Amniotic stem cell (primary cell): ENCODE data around the gene MDH1.

Experiments
- DNase-seq: peaks from one replicate; lab custom pipeline; 2025; lab: John Stamatoyannopoulos, UW

The MDH1 gene

DNA sequence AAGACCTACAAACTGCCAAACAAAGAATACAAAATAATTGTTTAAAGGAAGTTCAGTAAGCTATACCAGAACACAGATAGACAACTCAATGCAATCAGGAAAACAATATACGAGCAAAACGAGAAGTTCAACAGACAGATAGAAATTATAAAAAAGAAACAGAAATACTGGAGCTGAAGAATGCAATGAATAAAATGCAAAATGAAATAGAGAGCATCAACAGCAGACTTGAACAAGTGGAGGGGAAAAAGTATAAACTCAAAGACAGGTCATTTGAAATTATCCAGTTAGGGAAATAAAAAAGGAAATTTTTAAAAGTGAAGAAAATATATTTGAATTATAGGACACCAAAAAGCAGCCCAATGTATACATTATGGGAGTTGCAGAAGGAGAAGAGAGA, 43.6 kb downstream of the MDH1 start:
- no peak for DNase-seq

DNA sequence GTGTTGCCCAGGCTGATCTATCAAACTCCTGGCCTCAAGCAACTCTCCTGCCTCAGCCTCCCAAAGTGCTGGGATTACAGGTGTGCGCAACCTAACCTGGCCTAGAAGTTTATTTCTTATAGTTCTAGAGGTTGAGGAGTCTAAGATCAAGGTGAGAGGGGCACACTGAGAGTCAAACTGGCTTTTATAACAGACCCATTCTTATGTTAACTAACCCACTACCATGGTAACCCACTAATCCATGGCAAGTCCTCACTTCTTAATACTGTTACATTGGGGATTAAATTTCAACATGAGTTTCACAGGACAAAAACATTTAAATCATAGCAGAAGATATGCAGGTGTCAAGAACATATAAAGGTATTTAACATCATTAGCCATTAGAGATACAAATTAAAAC, 50.6 kb downstream of the MDH1 start:
- DNase-seq: no peak

DNA sequence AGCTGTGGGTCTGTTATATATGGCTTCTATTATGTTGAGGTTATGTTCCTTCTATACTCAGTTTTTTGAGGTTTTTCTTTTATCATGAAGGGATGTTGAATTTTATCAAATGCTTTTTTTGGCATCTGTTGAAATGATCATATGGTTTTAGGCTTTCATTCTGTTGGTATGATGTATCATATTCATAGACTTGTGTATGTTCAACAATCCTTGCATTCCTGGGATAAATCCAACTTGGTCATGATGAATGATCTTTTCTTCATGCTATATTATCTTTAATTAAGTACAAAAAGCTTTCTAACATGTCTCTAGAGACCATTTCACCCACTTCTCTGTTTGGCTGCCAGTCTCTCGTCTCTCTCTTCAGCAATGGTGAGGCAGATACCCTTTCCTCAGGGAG, 54.2 kb downstream of the MDH1 start:
- no peak for DNase-seq

DNA sequence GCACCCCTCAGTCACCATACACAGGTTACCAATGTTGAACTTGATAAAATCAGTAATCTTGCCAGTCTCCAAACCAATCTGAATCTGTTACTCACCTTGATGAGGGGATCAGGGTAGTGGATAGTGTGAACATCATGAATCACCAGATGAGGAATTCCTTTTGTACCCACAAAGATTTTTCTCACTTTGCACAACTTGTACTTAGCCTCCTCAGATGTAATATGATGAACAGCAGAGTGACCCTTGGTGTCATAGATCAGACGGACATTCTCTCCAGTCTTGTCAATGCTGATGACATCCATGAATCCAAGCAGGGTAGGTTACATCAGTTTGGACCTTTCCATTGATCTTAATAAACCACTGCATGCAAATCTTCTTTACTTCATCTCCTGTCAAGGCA, 54.7 kb downstream of the MDH1 start:
- no peak for DNase-seq

DNA sequence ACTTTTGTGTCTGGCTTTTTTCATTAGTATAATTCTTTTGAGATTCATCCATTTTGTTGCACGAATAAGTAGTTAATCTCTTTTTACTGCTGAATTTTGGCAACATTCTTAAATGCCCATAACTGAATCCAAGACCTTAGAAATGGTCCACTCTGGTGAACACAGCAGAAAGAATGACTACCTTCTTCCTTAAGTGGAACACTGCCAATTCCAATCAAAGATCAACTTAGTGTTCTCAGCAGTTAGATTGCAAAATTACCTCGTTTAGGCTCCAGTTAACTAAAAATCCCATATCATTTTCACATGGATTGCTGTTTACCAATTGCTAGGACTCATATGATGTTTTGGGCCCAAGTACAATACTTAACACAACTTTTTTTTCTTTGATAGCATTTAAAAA, 59.9 kb downstream of the MDH1 start:
- no peak for DNase-seq

DNA sequence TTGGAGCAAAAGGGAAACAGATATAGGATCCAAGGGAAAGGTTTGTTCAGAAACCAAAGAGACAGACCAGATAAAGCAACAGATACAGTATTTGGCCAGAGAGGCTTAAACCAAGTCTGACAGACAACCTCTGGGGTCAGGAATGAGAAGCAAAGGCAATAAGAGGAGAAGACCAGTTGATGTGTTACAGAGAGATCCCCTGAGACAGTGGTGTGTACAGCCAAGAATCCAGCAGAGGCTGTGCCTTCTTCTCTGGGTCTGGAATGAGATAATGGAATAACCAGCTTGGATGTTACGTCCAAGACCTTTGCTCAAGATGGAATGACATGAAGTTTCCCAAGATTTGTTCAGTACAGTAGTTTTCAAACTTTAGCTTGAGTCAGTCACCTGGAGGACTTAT, 61.1 kb downstream of the MDH1 start:
- no peak for DNase-seq

DNA sequence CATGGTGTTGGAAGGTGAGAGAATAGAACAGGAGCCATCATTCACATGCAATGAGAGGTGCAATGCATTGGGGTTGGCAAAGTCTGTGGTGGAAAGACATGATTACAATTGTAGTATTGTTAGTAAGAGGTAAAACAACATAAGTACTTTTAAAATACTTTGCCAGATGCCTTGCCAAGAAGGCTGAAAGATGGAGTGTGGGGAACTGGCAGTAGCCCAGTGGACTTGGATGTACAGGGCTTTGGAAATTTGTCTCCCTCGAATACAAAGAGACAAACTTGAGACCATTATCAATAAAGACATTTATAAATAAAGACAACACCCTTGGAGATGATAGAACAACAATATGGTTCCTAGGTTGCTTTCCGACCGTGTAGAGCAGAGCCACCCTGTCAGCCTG, 62.0 kb downstream of the MDH1 start:
- no peak for DNase-seq

DNA sequence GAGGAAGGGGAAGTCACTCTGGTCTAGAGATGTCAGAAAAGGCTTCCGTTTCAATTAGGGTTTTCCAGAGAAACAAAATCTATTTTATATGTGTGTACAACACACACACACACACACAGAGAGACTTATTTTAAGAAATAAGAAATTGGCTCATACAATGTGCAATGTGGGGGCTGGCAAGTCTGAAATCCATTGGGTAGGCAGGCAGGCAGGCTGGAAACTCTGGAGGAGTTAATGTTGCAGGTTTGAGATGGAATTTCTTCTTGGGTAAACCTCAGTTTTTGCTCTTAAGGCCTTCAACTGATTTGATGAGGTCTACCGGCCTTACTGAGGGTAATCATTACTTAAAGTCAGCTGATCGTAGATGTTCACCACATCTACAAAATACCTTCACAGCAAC, 62.6 kb downstream of the MDH1 start:
- DNase-seq: no peak

DNA sequence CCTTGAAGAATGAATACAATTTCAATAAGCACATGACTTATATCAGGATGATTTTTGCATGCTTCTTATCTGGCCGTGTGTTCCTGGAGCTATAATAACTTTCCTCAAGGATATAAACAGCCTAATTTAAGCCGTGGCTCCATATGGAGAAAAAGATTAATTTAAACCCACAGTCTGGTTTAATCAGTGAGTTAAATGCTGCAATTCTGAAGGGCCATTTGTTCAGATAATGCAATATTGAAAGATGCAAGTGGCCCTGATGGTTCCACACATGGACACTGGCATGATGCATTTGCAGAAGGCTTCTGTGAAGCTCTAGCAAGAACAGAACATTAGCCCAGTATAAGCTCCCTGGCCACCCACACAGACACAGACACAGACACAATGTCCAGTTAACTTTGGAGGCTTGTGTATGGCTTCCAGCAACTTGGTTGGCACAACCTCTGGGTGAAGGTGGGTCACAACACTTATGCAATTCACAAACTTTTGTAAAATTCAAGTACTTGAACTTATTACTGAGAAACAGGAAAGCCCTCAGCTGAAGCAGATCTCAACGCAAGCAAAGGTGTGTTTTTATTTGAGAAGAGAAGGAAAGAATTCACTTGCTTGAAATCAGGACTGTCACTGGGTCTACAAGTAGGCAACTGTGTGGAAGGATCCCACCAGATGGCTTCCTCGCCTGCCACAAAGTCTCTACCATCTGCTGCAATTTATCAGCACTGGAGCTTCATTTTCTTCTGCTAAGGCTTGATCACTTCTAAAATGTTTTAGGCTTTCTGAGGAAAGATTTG, 63.3 kb downstream of the MDH1 start:
- DNase-seq: no peak

DNA sequence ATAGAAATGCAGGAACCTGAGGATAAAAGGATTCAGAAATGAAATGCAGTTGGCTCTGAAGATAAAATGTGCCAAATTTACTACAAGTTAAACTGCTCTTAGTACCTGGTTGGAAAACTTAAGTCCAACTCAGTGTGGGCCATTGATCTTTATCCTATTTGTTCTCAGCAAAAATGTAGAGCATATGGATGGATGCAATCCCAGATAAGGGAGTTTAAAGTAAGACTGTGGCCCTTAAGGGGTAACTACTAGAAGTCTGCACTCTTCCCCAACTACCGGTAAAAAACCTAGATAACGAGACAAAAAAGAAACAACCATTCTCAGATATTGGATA, 63.9 kb downstream of the MDH1 start:
- DNase-seq: no peak

DNA sequence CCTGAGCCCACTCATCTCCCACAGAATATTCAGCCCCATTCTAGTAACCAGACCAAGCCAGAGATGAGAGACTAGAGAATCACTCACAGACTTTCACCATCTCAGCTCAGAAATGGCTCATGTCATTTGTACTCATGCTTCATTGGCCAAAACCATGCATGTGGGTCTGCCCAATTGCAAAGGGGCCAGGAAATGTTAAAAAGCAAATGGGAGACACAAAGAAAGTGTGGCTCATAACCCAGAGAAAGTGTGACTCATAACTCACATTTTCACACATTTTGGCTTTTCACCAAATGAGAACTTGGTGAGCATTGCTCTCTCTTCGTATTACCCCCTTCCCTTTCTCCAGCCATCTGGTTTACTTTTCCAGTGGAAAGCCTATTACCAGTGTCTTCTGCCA, 66.2 kb downstream of the MDH1 start:
- no peak for DNase-seq
